ENCODE results near the gene EIF3J.

DNA sequence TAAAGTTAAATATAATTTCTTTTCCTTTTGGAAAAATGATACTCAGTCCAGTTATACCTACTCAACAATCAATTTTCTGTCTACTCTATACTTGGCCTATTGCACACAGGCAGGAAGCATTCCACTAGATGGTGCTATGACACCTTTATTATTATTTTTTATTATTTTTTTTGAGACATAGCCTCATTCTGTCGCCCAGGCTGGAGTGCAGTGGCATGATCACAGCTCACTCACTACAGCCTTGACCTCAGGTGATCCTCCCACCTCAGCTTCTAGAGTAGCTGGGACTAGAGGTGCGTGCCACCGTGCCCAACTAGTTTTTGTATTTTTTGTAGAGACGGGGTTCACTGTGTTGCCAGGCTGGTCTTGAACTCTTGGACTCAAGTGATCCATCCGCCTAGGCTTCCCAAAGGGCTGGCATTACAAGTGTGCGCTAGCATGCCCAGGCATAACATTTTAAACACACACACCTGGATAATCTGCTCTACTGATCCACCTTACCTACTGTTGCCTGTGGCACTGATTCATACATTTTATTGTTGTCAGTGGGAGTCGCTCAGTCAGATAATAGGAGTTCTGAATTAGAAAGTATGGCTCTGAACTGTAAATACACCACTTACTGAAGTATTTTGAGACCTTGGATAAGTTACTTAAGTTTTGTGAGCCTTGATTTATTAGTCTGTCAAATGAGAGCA, 56.2 kb downstream of the EIF3J start:
- TF ChIP-seq CTCF (conservative IDR thresholded peaks at IDR 0.05) (peak; percentile 48), EZH2 (IDR thresholded peaks at IDR 0.05; ENCODE audit: low read depth) (no peak)
